Activated effector memory CD4-positive, alpha-beta T cell treated with Interleukin-2 at 50 U/mL for 16 hours (primary cell): Measurements from ENCODE around the gene XPC.

Experiments
- DNase-seq: peaks from one replicate; pipeline ENCODE4 v3.0.0-alpha.2; 2020

The XPC gene

DNA sequence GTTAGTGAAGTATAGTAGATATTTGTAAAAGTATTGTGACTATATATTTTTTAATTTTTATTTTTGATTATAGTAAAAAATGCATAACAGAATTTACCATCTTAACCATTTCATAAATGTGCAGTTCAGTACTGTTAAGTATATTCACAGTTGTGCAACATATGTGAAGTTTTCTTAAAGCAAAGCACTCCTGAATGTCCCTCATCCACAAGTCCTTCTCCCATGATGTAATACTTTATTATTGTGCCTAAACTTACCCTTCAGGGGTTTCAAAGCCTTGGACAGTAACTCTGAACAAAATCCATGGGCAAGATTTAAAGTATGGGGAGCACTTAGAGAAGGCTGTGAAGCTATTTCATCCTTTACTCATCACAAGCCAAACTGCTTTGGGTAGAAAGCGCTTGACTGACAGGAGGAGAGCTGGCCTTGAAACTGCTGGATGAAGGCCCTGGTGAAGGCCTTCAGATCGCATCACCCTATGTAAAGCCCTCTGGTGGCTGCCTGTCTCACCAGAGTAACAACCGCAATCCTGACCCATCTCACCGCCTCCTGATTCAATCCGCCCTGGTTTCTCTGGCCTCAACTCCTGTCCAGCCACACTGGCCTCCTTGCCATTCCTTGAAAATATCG lies 28.3 kb upstream of the XPC start:
- no peak for DNase-seq

DNA sequence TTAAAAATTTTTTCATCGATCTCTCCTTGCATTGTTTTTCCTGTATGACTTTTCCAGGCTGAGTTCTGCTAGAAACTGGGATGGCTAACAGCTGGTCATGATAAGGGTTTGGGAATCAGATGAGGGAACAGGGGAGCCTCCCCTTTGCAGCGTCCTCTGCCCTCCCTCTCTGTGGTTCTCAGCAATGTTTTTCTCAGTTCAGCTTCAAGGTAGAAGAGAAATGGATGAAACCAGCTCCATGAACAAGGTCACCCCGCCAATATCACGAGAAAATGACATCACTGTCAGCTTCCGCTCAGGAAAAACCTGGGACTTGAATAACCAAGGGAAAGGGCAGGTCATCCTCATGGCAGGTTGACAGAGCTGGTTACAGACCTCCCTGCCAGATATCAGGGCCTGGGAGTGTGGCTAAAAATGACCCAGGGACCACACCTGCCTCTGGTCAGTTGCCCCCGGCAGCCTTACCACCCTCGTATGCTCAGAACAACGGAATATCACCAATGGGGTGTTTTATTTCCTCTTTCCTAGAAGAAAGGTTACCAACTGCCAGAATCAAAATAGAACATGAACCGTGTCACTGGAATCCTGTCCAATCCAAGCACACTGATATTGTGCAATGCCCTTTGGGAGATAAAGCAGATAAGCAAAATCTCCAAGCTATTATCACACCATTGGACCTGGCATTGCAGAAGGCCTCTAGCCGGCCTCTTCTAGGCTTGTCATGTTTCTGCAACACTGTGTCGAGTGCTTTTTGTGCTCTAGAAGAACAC lies 26.3 kb upstream of the XPC start:
- DNase-seq = no peak

GRCh38 chr3:14203521-14204079 lies 25.2 kb upstream of the XPC start:
- DNase-seq = peak; percentile 8

DNA sequence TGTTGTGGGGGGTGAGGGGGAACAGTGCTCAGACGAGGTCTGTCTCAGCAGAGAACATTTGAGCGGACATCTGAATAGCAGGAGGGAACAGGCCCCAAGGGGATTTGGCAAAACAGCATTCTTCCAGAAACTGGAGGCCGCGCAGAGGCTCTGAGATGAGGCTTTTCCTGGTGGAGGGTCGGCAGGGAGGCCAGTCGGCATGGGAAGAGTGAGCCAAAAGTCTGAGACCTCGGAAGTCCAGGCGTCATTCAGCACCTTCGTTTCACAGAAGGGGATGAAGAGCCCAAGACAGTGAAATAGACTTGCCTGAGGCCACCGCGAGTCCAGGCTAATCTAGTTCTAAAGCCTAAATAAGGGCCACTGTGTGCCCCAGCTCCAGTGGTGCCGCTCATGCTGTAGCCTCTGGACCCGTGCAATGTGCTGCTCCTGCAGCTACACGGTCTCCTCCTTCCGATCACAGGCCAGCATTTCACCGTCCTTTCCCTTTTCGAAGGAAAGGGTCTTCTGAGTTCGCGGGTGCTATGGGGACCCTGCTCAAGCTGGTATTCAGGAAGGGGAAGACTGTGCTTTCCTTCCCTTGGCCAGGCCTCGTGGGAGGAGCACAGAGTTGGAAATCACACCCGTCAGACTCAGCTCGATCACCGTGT lies 24.6 kb upstream of the XPC start:
- no peak for DNase-seq

GRCh38 chr3:14201940-14202684 lies 23.7 kb upstream of the XPC start:
- DNase-seq = no peak

DNA sequence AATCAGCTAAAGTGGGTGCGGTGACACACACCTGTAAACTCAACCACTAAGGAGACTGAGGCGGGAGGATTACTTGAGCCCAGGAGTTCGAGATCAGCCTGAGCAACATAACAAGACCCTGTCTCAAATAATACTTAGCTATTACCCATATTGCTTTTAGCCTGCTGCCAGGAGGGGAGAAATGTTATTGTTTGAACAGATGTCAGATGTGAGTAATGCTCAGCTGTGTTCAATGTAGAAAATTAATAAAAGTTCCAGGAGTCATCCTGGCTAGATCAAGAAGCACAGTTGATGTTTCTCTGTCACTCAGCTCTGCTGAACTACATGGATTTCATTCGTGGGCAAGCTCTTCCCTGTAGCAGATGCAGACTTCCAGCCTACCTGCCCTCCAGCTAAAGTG lies 22.4 kb upstream of the XPC start:
- no peak for DNase-seq

- no peak for DNase-seq
Observed at GRCh38 chr3:14200276-14200675, 21.9 kb upstream of the XPC start.

DNA sequence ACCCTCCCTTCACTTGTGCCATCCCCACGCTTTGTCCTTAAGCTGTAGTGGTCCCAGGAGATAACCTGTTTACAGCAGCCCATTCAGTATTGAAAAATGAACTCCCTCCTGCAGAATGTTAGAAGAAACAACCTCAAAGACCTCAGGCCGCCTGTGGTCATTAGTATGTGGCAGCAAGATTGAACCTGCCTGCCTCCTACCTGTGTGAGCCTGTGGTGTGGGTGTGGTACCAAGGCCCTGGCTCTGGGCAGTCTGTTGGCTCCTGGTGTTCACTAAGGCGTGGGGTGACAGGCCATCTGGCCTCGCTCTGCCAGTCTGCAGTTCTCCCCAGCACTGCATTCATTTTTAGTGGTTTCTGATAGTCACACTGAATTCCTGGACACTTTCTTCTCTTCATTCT lies 21.2 kb upstream of the XPC start:
- DNase-seq = no peak

DNA sequence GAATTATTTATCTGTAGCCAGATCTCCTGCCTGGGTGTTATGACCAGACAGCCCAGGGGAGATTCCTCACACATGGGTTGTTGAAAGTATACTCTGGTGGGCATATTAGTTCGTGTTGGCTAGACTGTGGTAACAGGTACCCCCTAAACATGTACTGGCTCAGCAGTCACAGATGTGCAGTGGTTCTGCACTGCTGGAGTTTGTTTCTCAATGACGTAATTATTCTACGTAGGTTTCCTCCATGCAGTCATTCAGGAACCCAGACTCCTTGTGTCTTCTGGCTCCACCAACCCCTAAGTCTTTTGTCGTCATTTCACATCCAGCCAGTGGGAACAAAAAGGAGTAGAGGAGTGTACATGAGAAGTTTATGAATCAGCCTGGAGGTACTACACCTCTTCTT lies 16.5 kb upstream of the XPC start:
- no peak for DNase-seq

DNA sequence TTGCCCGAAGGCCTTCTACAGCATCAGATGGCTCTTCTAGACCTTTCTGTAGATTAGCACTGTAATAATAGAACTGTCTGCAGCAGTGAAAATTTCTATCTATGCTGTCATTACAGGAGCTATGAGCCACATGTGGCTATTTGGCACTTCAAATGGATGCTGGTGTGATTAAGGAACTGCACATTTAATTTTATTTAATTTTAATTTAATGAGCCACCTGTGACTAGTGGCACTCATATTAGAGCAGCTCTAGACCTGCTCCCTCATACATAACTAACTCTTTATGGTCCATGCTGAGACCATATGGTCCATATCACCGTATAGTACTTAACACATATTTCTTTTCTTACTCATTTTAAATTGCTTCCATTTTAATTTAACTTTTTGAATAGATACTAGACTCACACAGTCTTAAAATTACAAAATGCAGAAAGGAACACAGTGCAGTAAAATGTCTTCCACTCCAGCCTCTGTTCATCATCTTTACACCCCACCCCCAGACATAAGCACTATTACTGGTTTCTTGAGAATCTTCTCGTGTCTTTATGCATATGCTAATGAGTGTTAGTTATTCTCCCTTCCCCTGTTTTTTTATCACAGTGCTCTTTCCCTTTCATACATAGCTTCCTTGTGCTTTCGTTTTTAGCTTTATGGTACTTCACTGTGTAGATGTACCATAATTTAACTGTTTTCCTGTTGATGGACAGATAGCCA lies 9.8 kb upstream of the XPC start:
- DNase-seq = no peak

- DNase-seq = no peak
Observed at GRCh38 chr3:14186854-14187458, 8.6 kb upstream of the XPC start.

GRCh38 chr3:14183015-14183577 lies 4.7 kb upstream of the XPC start:
- no peak for DNase-seq

GRCh38 chr3:14181253-14181652 lies 2.9 kb upstream of the XPC start:
- no peak for DNase-seq

DNA sequence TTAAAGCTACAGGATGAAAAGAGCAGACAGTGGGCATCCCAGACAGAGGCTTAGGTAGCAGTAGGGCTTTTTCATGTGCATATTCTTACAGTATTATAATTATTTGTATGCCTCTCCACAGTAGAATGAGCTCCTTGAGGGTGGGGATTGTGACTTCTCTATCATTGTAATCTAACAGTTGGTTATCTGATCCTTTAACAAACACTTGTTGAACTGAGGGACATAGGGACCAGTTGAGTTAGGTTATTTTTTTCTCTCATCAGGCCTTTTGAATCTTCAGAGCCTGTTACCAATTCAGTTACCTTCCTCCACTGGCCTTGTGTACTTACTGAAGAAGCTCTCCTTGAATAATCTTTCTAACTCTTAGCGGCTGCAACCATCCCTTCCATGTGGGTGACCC lies 1.4 kb upstream of the XPC start:
- DNase-seq = no peak

GRCh38 chr3:14179114-14179465 lies 689 bp upstream of the XPC start:
- DNase-seq = no peak

GRCh38 chr3:14177580-14178246 lies 688 bp downstream of the XPC start:
- DNase-seq = no peak

GRCh38 chr3:14175383-14176037 lies 2.9 kb downstream of the XPC start:
- DNase-seq = peak; percentile 33

GRCh38 chr3:14174483-14174882 lies 3.9 kb downstream of the XPC start:
- no peak for DNase-seq

- DNase-seq = no peak
Observed at GRCh38 chr3:14172496-14172895, 5.9 kb downstream of the XPC start.

GRCh38 chr3:14170531-14171159 lies 7.8 kb downstream of the XPC start:
- no peak for DNase-seq
